ENCODE results near the gene CLSTN2.

The CLSTN2 gene

GRCh38 chr3:139935016-139935865 lies at the start of gene CLSTN2:
Gene CLSTN2 (plus strand): TSS chr3:139935185.
- Mint-ChIP-seq H3K36me3 (ENCODE audit: low read depth) (no peaks in the 10 kb centered on the region), H3K4me3 (no peak within 1 kb of the TSS), H3K27ac (no peak within 1 kb of the TSS), H3K9me3 (no peaks in the 10 kb centered on the region), H3K27me3 (peaks cover 67% of the 10 kb centered on the region), H3K4me1 (ENCODE audit: low read depth) (peaks cover 6% of the 10 kb centered on the region)
- peak; percentile 32 for DNase-seq

DNA sequence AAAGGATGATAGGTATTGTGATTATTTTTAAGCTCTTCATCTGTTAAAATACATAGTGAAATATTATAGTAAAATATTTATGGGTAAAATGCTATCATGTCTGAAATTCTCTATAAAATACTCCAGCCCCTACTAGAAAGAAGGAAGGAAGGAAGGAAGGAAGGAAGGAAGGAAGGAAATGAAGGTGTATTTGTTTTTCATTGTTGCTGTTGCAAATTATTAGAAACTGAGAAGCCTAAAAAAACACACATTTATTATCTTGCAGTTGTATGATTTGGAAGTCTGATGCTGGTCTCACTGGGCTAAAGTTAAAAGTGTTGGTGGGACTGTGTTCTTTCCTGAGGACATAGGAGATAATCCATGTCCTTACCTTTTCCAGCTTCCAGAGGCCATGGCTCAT lies 47.6 kb upstream of the CLSTN2 start:
- Mint-ChIP-seq H3K4me3 (no peak overlapping the region), H3K36me3 (ENCODE audit: low read depth) (no peaks in the 10 kb centered on the region), H3K4me1 (ENCODE audit: low read depth) (no peaks in the 10 kb centered on the region), H3K9me3 (peaks cover 2% of the 10 kb centered on the region), H3K27me3 (no peaks in the 10 kb centered on the region), H3K27ac (no peak overlapping the region)
- no peak for DNase-seq

DNA sequence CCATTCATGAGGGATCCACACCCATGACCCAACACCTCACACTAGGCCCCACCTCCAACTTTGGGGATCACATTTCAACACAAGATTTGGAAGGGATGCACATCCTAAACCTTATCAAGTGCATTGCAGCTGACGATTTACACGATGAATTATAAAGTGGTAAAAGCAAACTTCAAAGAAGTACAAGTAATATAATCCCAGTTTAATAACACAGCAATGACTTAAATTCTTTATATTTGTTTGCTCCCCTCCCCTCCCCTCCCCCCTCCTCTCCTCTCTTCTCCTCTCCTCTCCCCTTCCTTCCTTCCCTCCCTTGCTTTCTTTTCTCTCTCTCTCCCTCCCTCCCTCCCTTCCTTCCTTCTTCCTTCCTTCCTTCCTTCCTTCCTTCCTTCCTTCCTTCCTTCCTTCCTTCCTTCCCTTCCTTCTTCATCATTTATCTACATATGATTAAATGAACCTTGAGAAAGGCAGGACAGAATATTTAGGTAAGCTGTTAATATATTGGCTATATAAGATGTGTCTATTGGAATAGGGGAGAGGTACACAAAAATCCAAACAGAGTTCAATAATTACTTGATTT lies 46.3 kb upstream of the CLSTN2 start:
- Mint-ChIP-seq H3K27ac (no peak overlapping the region), H3K27me3 (no peaks in the 10 kb centered on the region), H3K36me3 (ENCODE audit: low read depth) (no peaks in the 10 kb centered on the region), H3K4me3 (no peak overlapping the region), H3K4me1 (ENCODE audit: low read depth) (no peaks in the 10 kb centered on the region), H3K9me3 (peaks cover under 1% of the 10 kb centered on the region)
- no peak for DNase-seq

- H3K9me3 Mint-ChIP-seq, result no peaks in the 10 kb centered on the region
- no peak overlapping the region for H3K4me3 Mint-ChIP-seq
- H3K27ac Mint-ChIP-seq, result no peak overlapping the region
- H3K4me1 Mint-ChIP-seq (ENCODE audit: low read depth), result no peaks in the 10 kb centered on the region
- DNase-seq, result no peak
- H3K27me3 Mint-ChIP-seq, result no peaks in the 10 kb centered on the region
- no peaks in the 10 kb centered on the region for H3K36me3 Mint-ChIP-seq (ENCODE audit: low read depth)
Measured at GRCh38 chr3:139893267-139893962, 41.6 kb upstream of the CLSTN2 start.

GRCh38 chr3:139893963-139894642 lies 40.9 kb upstream of the CLSTN2 start:
- Mint-ChIP-seq H3K4me3 (no peak overlapping the region), H3K36me3 (ENCODE audit: low read depth) (no peaks in the 10 kb centered on the region), H3K4me1 (ENCODE audit: low read depth) (no peaks in the 10 kb centered on the region), H3K27me3 (no peaks in the 10 kb centered on the region), H3K27ac (no peak overlapping the region), H3K9me3 (no peaks in the 10 kb centered on the region)
- no peak for DNase-seq

DNA sequence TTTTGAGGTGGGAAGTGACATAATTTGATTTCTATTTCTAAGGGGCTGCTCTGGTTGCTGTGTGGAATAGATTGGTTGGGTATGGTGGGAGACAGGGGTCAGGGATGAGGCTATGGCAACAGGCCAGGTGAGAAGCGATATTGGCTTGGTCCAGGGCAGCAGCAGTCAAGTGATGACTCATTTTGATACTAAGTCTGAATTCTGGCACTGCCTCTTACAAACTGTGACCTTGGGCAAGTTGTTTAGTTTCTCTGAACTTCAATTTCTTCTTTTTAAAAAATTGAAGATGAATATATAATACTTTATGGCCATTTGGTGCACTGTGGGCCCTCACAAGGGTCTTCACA lies 40.4 kb upstream of the CLSTN2 start:
- H3K4me3 Mint-ChIP-seq, result no peak overlapping the region
- H3K27me3 Mint-ChIP-seq, result no peaks in the 10 kb centered on the region
- no peak overlapping the region for H3K27ac Mint-ChIP-seq
- no peaks in the 10 kb centered on the region for H3K9me3 Mint-ChIP-seq
- H3K4me1 Mint-ChIP-seq (ENCODE audit: low read depth), result no peaks in the 10 kb centered on the region
- H3K36me3 Mint-ChIP-seq (ENCODE audit: low read depth), result no peaks in the 10 kb centered on the region
- DNase-seq, result no peak

- H3K27ac Mint-ChIP-seq, result no peak overlapping the region
- no peaks in the 10 kb centered on the region for H3K36me3 Mint-ChIP-seq (ENCODE audit: low read depth)
Measured at GRCh38 chr3:139897759-139898158, 37.2 kb upstream of the CLSTN2 start.

DNA sequence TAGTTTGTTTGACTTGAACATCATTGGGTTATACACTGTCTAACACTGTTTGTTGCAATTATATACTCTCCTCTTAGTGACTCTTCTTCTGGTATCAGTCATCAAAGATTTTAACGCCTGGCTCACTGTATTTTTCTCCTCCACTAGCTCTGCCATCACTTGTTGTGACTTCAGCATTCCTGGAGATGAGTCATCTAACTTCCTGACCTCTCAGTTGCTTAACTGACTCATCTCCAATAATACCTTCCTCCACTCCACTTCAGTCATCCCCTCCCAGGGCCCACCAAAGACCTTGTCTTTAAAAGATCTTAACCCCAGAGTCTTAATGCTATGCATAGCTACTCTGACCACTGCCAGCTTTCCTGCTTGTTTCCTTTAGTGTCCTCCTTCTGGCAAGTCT lies 28.6 kb upstream of the CLSTN2 start:
- H3K9me3 Mint-ChIP-seq, result no peaks in the 10 kb centered on the region
- H3K27me3 Mint-ChIP-seq, result peaks cover 6% of the 10 kb centered on the region
- no peak for DNase-seq
- no peak overlapping the region for H3K4me3 Mint-ChIP-seq
- H3K36me3 Mint-ChIP-seq (ENCODE audit: low read depth), result no peaks in the 10 kb centered on the region
- no peak overlapping the region for H3K27ac Mint-ChIP-seq
- no peaks in the 10 kb centered on the region for H3K4me1 Mint-ChIP-seq (ENCODE audit: low read depth)

More at GRCh38 chr3:139897759-139898158, 37.2 kb upstream of the CLSTN2 start:
- Mint-ChIP-seq H3K9me3 (no peaks in the 10 kb centered on the region), H3K4me1 (ENCODE audit: low read depth) (no peaks in the 10 kb centered on the region), H3K27me3 (peaks cover 6% of the 10 kb centered on the region), H3K4me3 (no peak overlapping the region)
- no peak for DNase-seq

- no peak overlapping the region for H3K27ac Mint-ChIP-seq
- H3K9me3 Mint-ChIP-seq, result no peaks in the 10 kb centered on the region
- H3K27me3 Mint-ChIP-seq, result no peaks in the 10 kb centered on the region
- H3K36me3 Mint-ChIP-seq (ENCODE audit: low read depth), result no peaks in the 10 kb centered on the region
- H3K4me1 Mint-ChIP-seq (ENCODE audit: low read depth), result no peaks in the 10 kb centered on the region
- H3K4me3 Mint-ChIP-seq, result no peak overlapping the region
- DNase-seq, result no peak
Measured at GRCh38 chr3:139909811-139910210, 25.2 kb upstream of the CLSTN2 start.

- Mint-ChIP-seq H3K4me1 (ENCODE audit: low read depth) (no peaks in the 10 kb centered on the region), H3K9me3 (no peaks in the 10 kb centered on the region), H3K4me3 (no peak overlapping the region), H3K27ac (no peak overlapping the region), H3K27me3 (no peaks in the 10 kb centered on the region), H3K36me3 (ENCODE audit: low read depth) (no peaks in the 10 kb centered on the region)
- no peak for DNase-seq
Measured at GRCh38 chr3:139916271-139916670, 18.7 kb upstream of the CLSTN2 start.

- no peaks in the 10 kb centered on the region for H3K27me3 Mint-ChIP-seq
- H3K4me1 Mint-ChIP-seq (ENCODE audit: low read depth), result no peaks in the 10 kb centered on the region
- H3K27ac Mint-ChIP-seq, result no peak overlapping the region
- DNase-seq, result no peak
- no peaks in the 10 kb centered on the region for H3K9me3 Mint-ChIP-seq
- no peak overlapping the region for H3K4me3 Mint-ChIP-seq
- no peaks in the 10 kb centered on the region for H3K36me3 Mint-ChIP-seq (ENCODE audit: low read depth)
Measured at GRCh38 chr3:139917226-139917785, 17.7 kb upstream of the CLSTN2 start.

- no peak overlapping the region for H3K27ac Mint-ChIP-seq
- no peak for DNase-seq
- no peaks in the 10 kb centered on the region for H3K9me3 Mint-ChIP-seq
- no peak overlapping the region for H3K4me3 Mint-ChIP-seq
- peaks cover 26% of the 10 kb centered on the region for H3K27me3 Mint-ChIP-seq
- H3K36me3 Mint-ChIP-seq (ENCODE audit: low read depth), result no peaks in the 10 kb centered on the region
- H3K4me1 Mint-ChIP-seq (ENCODE audit: low read depth), result no peaks in the 10 kb centered on the region
Measured at GRCh38 chr3:139928708-139929505, 6.1 kb upstream of the CLSTN2 start.

GRCh38 chr3:139930211-139930610 lies 4.8 kb upstream of the CLSTN2 start:
- Mint-ChIP-seq H3K27me3 (peaks cover 34% of the 10 kb centered on the region), H3K4me3 (no peak overlapping the region), H3K9me3 (no peaks in the 10 kb centered on the region), H3K27ac (no peak overlapping the region), H3K4me1 (ENCODE audit: low read depth) (no peaks in the 10 kb centered on the region), H3K36me3 (ENCODE audit: low read depth) (no peaks in the 10 kb centered on the region)
- DNase-seq, result no peak

DNA sequence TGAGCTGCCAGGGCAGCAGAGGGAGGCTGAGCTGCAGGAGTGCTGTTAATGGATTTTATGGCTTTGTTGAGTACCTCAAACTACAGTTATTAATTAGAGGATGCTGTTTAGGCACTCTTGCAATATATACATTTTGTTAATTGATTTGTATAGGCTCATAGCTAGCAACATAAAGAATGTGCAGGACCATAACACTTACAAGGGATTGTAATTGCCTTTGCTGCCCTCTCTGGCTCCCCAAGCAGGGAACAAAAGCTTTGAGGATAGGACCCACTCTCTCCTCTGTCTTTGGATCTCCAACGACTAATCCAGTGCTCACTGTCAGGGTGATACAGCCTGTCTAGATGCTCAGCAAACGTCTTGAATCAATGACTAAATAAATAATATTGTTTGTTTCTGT lies 1.2 kb upstream of the CLSTN2 start:
- DNase-seq, result no peak
- Mint-ChIP-seq H3K4me3 (no peak overlapping the region), H3K36me3 (ENCODE audit: low read depth) (no peaks in the 10 kb centered on the region), H3K4me1 (ENCODE audit: low read depth) (peaks cover 6% of the 10 kb centered on the region), H3K27me3 (peaks cover 57% of the 10 kb centered on the region), H3K9me3 (no peaks in the 10 kb centered on the region), H3K27ac (no peak overlapping the region)

Data from activated T-cell treated with anti-CD3 and anti-CD28 coated beads, Interleukin-2, amount 50 U/mL, for 24 hours (primary cell).